T-helper 1 cell (primary cell): ENCODE results near the gene RTL10.
"Not testable (repeated sequence)": the region's sequence is repeated elsewhere in the genome, so short reads cannot be mapped to it uniquely, and the experiment has no call there.

Experiments used
- DNase-seq, 5 donors: peaks; one replicate each; pipeline ENCODE4 v3.0.0-alpha.2; 2012 to 2020

RTL10 gene

DNA sequence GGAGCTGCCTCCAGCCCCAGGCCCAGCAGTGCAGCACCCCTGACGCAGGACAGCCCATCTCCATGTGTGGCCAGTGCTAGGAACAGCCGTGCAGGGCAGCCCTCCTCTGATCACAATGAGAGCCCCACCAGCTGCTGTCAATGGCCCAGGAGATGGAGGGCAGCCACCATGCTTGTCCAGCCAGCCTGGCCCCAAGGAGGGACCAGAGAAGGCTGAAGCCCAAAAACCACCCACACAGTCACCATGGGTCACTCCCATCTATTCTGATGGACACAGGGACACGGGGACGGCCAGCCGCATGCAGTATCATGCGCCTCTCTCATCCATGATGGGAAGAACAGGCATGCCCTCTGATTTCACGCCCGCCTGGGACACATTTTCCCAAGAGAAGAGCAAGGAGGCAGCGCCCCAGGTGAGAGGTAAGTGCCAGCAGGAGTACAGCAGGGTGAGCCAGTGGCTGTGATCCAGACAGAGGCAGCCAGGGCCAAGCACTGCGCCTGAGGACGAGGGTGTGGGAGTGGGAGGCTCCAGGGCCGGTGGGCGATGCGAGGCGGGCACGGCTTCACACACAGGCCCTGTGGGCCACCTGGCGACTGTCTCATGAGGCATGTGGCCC lies 33.6 kb upstream of the RTL10 start:
- DNase-seq, result no peak

DNA sequence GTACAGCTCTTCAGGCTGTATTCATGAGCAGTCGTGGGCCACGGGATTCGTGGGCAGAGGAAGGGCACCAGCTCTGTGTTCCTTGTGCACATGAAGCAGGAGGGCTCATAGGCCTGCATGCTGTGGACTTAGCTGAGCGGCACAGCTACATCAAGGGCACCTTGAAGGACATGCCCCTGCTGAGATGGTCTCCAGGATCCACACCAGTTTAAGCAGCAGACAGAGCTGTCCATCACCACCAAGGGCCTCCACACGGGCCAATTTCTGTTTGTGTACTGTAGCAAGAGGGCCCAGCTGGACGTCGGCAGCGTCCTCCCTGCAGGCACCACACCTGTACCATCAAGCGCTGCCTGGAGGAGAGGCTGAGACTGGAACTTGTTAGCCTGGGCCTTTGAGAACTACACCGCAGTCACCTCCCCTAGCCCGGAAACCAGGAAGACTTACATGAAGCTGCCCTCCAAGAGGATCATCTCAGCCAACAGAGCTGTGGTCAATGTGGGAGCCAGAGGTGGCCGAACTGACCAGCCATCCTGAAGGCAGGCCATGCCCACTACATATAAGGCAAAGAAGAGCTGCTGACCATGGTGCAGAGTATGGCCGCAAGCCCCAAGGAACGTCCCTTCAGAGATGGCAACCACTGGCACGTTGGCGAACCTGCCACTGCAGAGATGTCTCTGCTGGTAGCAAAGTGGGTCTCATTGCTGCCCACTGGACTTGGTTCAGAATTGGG lies 32.7 kb upstream of the RTL10 start:
- no peak for DNase-seq

DNA sequence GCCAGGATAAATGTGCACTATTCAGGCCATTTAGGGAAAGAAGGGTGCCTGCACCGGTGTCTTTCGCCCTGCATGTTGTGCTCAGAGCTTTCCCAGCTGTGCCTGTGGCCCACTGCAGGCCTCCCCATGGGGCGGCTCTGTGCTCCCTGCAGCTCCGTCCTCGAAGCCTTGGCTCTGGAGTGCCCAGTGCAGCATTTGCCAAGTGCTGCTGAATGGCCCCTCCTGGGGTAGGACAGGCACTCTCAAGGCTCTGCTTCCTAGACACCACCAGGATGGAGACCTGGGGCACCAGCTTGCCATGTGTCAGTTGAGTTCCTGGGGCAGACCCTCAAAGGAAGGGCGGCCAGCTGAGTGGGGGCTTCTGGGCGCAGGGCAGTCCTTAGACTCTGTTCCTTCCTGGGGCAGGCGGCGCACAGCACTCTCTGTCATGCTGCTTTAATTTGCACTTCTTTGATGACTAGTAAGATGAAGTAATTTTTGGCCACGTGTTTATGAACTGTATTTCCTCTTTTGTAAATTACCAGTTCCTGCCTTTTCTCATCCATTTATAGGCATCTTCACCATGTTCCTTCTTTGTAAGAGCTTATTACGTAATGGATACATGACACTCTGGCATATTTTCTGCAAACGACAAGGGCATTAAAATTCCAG lies 32.1 kb upstream of the RTL10 start:
- DNase-seq, result peak in 3 of 5 donors; percentile 20 to 29 (median 22)

DNA sequence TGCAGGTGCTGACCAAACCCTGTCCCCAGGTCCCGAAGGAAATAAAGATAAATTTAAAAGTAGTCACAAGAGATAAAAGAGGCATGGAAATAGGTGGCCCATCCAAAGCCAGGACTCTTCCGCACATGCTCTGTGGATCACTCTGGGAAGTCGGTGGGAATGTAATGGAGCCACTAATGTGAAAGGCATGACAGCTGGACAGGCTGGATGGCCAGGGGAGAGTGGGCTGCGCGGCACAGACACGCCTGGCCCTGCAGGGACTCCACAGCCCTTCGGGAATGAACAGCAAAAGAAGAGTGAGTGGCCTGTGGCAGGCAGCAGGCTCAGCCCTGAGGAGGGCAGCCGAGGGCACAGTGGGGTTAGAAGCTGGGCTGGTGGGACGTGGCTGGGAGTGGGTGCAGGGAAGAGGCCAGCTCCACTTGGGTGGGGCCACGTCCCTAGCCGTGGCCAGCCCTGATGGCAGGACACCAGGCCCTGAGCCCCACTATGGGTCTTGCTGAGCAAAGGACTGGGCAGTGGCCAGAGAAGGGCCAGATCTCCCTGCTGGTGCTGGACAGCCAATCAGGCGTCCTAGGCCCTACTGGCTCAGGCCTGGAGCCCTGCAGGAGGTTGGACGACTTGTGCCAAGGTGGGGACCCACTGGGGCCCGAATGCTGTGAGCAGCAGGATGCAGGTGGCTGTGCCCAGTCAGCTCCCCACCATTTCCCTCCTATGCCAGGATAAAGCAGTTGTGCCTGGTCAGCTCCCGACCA lies 31.3 kb upstream of the RTL10 start:
- no peak for DNase-seq

DNA sequence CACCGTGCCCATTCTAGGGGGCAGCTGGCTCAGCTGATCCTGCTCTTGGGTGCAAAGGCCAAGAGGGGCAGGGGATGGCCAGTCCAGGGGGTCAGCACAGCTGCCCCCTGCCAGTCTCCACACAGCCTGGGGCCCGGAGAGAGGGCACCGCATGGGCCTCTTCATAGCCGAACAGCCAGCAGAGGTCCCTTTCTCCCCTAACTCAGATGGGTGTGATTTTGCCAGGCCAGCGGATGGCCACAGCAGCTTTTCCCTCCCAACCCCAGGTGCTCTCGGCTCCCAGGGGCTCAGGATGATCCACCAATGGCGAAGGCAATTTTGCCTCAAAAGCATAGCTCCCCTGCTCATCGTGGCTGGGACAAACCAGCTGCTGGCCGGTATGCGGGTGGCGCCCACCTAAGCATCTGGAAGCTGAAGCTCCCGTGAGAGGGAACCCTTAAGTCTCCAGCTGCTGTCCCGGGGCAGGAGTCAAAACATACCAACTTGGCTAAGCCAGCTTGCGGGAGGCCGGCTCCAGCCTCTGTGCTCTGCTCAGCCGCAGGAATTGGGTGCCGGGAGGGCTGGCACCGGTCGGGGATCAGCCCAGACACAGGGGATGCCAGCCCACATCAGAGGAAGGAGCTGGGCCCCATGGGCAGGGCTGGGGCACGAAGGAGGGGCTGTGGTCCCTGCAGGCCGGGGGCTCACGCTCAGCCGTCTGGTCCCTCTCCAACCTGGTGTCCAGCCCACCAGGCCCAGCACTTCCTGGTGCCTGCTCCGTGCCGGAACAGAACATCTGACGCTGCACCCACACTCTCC lies 30.5 kb upstream of the RTL10 start:
- DNase-seq, result no peak

DNA sequence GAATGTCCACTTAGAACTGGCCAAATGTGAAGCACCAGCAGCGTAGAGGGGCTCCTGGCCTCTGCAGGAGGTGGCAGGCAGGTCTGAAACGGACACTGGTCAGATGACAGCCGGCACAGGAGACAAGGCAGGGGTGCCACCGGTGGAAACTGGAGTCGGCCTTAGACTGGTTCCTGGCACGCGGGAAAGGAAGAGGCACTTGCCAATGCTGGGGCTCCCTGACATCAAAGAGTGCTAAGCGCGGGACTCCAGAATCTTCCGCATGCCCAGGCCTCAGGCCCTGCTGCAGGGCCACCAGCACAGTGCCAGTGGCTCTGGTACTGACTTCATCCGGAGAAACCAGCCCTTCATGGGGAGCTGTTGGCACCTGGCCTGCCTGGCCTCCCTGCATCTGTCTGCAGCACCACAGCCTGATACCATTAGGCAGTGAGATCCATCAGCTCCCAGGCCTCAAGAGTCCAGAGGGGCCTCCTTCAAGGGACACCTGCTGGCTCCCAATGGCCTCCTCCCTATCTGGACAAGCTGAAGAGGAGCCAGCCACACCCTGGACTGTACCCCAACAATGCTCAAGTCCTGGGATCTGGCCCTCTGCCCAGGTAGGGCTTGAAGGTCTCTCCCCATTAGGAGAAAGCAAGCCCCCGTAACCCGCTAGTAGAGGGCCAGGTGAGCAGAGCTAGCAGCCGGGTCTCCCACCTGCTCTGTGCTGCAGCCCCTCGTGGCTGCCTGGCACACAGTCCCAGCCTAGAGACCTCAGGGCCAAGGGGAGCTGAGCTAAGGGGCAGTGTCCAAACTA lies 29.7 kb upstream of the RTL10 start:
- DNase-seq, result no peak

DNA sequence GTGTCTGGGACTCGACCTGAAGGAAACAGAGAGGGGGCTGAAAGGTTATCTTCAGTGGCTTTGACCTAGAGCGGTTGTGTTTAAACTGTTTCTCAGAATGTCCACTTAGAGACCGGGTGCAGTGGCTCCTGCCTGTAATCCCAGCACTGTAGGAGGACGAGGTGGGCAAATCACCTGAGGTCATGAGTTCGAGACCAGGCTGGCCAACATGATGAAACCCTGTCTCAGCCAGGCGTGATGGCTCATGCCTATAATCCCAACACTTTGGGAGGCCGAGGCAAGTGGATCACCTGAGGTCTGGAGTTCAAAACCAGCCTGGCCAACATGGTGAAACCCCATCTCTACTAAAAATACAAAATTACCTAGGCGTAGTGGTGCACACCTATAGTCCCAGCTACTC lies 28.8 kb upstream of the RTL10 start:
- not testable (repeated sequence) for DNase-seq

DNA sequence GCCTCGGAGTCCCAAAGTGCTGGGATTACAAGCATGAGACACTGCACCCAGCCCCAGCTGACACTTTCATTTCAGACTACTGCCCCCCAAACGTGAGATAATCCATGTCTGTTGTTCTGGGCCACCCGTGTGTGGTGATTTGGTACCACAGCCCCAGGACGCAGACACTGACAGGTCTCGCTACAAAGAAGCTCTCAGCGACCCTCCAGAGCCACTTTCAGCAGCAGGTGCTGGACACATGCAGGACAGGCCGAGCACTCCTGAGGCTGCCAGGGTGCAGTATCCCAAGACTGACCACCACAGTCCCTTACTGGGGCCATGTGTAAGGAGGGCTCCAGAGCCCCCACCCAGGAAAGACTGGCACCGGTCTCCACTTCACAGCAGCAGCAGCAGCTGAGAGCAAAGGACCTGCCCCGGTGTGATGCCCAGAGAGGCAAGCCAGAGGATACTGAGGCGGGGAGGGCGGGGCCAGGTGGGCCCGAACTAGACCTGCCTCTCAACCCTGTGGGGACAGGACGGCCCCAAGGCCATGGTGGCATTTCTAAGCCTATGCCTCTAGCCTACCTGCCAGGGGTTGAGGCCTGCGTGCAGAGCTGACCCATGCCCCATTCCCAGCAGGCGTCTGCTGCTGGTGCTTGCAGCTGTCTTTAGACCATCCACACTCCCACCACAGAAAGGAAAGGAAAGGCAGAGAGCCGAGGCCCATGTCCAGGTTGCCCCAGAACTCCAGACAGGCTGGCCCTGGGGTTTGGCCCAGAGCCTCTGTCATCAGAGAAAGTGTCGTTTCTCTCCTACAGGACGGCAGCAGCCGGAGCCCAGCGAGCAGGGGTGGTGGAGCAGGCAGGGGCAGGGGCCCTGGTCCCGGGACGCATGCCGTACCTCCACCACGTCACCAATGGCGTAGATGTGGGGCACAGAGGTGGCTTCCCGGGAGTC lies 28.0 kb upstream of the RTL10 start:
- no peak for DNase-seq

DNA sequence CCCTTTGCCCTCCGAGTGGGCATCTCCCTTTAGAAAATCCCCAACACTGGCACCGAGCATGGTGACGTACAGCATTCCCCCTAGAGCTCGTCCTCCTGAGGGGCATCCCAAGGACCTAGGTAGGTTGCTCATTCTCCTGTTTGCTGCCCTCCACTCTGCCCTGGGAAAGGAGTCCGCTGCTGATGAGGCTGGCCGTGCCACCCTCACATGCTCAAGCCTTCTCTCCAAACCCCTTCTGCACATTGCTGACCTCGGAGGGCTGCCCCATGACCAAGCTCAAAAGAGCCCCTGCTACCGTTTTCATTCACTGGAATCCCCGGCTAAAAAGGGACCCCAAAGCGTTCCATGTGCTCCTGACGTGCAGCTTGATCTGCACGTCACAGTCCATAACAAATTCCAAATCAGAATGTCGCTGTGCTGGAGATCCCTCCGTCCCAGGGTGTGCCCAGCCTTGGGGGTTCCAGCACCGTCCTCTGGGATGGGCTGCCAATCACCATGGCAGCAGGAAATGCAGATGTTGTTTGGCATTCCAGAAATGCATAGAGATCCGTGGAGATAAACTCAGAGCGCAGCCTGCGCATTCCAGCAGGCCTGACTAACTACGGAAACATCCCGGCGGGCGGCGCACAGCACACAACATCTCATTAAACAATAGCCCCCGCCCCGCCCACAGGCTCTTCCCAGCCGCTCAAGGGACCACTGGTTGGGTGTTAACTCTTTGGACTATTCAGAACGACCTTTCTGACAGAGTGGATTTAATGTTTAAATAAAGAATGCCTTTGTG lies 26.3 kb upstream of the RTL10 start:
- DNase-seq, result no peak

DNA sequence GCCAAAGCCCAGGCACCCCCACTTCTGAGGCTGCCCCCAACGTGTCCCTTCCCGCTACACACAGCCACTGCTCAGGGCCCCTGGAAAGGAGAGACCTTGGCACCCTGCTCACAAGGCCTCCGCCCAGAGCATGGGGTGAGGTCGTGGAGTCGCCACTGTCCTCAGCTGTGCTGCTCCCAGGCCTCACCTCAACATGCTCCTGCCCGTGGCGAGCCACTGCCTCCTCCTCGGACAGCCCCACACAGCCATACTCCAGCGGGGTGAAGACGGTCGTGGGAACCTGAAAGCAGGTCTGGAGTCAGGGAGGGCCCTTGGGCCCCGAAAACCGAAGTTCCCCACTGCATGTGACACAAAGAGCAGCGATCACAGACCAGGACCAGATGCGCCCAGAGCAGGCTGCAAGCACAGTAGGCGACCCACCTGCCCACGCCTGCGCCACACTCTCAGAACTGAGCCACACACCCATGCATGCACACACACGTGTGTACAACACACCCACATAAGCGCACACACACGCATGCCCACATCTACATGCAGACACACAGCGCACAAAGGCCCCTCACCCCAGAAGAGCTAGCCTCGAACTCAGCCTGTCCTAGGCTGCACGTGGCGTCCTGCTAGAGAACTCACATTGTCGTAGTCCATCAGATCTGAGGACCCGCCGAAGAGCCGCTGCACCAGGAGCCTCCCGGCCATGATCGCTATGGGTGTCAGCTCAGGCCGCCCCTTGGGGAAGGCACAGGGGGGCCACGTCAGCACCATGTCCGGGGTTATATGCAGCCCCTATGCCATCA lies 25.5 kb upstream of the RTL10 start:
- no peak for DNase-seq

DNA sequence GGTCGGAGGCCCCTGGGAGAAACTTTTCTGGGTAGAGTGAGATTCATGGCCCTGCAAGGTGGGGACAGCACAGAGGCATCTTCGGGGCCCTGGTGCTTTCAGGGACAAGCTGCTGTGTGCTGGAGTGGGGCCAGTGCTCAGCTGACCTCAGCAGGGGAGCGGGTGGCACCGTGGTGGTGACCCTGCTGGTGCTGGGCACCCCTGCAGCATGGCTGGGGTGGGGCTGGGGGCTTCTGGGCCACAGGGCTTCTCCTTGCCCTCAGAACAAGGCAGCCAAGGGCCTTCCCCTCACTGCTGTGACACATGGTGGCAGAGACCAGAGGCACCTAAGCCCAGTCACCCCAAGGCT lies 24.9 kb upstream of the RTL10 start:
- DNase-seq, result peak in 1 of 5 donors; percentile 10

DNA sequence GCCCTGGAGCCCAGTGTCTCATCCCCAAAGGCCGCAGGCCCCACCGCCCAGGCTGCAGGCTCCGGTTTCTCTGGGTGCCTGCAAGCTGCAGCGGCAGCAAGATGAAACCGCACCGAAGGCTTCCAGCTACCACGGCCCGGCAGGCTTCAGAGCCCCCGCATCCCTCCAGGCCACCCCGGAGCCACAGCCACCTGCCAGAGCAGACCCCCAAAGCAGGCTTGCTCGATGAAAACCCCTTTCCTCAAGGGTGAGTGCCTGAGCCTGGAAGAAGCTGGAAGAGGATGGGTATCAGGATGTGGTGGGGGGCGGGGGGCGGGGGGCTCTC lies 24.5 kb upstream of the RTL10 start:
- DNase-seq, result no peak

DNA sequence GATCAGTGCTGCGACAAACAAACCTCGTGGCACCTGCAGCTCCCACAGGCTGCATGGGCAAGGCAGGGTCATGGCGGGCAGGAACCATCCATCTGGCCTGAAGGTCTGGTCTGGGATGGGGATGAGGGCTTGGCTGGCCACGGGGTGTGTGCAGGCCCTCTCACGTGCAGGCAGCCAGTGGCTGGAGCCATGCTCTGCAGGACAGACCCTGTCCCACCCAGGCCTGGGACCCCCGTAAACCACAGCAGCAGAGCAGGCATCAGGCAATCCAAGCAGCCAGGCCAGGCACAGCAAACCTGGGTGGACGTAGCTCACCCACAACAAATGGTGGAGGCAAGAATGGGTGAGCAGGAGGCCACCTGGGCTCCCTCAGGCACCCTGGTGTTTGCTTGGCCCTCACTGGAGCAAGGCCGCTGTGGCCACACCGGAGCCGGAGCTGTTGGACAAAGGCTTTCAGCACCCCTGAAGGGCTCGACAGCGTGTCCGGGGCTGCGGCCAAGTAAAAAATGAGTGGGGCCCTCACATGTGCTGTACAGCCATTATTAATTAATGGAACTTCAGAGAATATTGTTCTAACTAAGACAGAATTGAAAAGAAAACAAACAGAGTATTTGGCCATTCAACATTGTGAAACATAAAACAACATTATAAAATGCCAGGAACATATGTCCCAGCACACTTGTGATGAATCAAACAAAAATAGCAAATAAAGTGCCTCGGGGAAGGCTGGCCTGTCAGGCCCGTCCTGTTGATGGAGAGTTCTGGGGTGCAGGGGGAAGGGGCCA lies 24.0 kb upstream of the RTL10 start:
- peak in 1 of 5 donors; percentile 10 for DNase-seq

DNA sequence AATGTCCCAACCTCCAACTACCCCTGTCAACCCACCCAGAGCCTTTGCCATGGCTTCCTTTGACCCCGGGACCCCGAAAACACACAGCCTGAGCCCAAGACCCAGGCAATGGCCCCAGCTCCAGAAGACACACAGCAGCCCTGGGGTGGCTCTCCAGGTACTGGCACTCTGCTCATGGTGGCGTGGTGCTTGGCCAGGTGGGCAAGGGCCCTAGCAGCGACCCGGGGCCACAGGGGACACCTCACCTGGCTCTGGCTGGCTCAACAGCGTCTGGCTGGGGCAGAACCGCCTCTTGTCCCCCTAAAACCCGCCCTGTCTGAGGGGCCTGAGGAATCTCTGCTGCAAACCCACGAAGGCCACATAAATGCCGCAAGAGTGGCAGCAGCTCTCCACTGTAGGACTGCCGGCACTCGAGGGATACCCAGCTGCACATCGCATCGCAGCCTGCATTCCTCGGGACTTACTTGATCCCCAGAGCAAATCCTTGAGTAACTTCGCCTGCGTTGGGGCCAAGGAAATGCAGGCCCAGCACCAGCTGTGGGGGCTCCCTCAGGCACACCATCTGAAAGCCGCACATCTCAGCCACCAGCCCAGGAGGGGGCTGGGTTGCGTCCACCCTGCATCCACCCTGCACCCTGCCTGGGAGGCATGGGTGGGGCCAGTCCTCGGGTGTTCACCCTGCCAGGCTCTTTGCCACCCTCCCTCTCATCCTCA lies 23.1 kb upstream of the RTL10 start:
- no peak for DNase-seq

DNA sequence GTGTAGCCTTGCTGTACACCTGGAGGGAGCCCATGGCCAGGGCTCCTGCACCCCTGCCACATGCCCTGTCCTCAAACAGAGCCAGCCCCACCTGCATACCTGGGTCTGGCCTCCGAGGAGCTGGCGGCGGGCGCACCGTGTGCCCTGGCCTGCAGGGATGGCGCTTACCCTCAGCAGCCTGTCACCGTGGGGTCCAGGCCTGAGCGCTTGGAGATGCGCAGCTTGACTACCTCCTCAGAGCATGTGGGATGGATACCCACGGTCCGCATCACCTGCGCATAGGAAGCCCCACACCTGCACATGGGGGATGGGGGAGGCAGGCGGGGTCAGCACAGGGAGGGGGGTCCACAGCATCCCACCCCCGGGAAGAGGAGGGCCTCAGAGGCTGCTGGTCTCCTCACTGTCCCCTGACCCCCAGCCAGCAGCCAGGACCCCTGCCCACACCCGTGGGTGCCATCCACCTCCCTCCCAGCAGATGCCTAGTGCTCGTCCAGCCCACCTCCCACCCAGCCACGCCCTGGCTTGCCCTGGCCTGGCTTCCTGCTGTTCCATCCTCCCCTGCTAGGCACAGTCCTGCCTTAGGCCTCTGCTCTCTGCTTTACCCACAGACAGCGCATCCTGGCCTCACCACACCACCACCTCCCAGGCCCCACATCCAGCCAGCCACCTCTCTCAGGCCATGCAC lies 22.4 kb upstream of the RTL10 start:
- peak in 1 of 5 donors; percentile 7 for DNase-seq

DNA sequence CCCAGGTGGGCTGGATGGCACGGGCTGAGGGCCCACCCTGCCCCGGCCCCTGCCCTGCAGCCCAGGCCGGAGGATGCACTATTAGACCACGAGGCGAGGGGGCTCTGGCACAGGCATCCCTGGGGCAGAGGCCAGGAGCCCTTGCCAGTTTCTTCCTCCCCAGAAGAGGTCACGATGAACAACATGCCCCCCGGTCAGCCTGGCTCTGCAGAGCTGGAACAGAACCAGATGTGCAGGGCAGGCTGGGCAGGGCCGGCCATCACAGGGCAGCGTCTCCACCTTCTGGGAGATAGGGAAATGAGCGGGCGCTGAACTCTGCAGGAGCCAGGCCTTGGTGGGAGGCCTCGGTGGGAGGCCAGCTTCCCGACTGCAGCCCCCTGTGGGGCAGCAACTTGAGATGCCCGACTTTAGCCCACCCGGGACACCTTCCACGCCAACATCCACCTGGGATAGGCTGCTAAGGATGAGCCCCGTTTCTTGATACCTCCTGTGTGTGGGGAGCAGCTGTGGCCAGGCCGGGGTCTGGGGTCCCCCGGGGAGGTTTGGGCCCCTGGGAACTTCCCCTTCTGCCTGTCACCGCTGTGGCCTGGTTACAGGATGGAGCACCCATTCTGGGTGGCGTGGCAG lies 21.8 kb upstream of the RTL10 start:
- peak in 1 of 5 donors; percentile 10 for DNase-seq
